RKO (cell line): ENCODE results near the gene NOM1.

Experiments
- DNase-seq: peaks from one replicate; pipeline ENCODE4 v3.0.0-alpha.2; 2016; ENCODE audit warnings: low spot score

Gene NOM1

GRCh38 chr7:157017603-157018327, 68.3 kb downstream of the NOM1 start:
- DNase-seq, result no peak

GRCh38 chr7:157018328-157018996, 69.0 kb downstream of the NOM1 start:
- no peak for DNase-seq

- no peak for DNase-seq
Measured at GRCh38 chr7:157018997-157019608, 69.6 kb downstream of the NOM1 start.

GRCh38 chr7:157019718-157020451, 70.4 kb downstream of the NOM1 start:
- no peak for DNase-seq

GRCh38 chr7:157020514-157021070, 71.1 kb downstream of the NOM1 start:
- DNase-seq, result no peak

GRCh38 chr7:157021071-157021870, 71.8 kb downstream of the NOM1 start:
- DNase-seq, result no peak

- DNase-seq, result no peak
Measured at GRCh38 chr7:157021871-157022680, 72.6 kb downstream of the NOM1 start.
